H1 (cell line): ENCODE data around the gene TBC1D2.

Experiments used
- ASH2L ChIP-seq: fragments of 200-600, 300-600 bp; sonication (generic); IDR thresholded peaks from one replicate; pipeline ENCODE4 v1.7.1; 2017; ENCODE audit warnings: low read length
- CBX8 ChIP-seq: fragments of 300-800, 300-1000 bp; sonication (generic); IDR thresholded peaks from 2 replicates; pipeline ENCODE4 v1.7.1; 2016; ENCODE audit warnings: low read depth, low read length, borderline replicate concordance
- EZH2 ChIP-seq: fragments of 200-600 bp; sonication (generic); IDR thresholded peaks from 2 replicates; pipeline ENCODE4 v1.7.1; 2012; ENCODE audit warnings: low read depth, mild to moderate bottlenecking, moderate library complexity, low read length, inconsistent platforms; ENCODE audit not compliant: severe bottlenecking
- POLR2A ChIP-seq, 2 experiments: IDR thresholded peaks; 1 replicate in 1 of 2; 2 replicates in 1 of 2; pipeline ENCODE4 v1.6.1; 2011; ENCODE audit warnings: low read depth in 2 of 2, low read length in 2 of 2, mild to moderate bottlenecking in 2 of 2; ENCODE audit errors: control extremely low read depth in 1 of 2
- RBBP5 ChIP-seq: IDR thresholded peaks from 2 replicates; pipeline ENCODE4 v1.7.1; 2012; ENCODE audit warnings: low read depth, mild to moderate bottlenecking, inconsistent platforms, low read length, moderate library complexity, borderline replicate concordance
- SP2 ChIP-seq: IDR thresholded peaks from 2 replicates; pipeline ENCODE4 v1.6.1; 2012; ENCODE audit warnings: mild to moderate bottlenecking, low read length, inconsistent platforms
- TF ChIP-seq, protein P1 (sequence below), 3 experiments: IDR thresholded peaks; 1 replicate in 2 of 3; 2 replicates in 1 of 3; pipeline versions ENCODE4 v1.5.1 to v1.6.1; 2011; ENCODE audit warnings: low read length in 3 of 3, mild to moderate bottlenecking in 3 of 3, inconsistent platforms in 2 of 3, low read depth in 1 of 3, moderate library complexity in 1 of 3; ENCODE audit not compliant: insufficient read depth in 1 of 3; ENCODE audit errors: control extremely low read depth in 1 of 3
- TF ChIP-seq, protein P2 (sequence below): IDR thresholded peaks from 2 replicates; pipeline ENCODE4 v1.6.1; 2011; ENCODE audit warnings: low read length, improper control_type of control experiment

DNA sequence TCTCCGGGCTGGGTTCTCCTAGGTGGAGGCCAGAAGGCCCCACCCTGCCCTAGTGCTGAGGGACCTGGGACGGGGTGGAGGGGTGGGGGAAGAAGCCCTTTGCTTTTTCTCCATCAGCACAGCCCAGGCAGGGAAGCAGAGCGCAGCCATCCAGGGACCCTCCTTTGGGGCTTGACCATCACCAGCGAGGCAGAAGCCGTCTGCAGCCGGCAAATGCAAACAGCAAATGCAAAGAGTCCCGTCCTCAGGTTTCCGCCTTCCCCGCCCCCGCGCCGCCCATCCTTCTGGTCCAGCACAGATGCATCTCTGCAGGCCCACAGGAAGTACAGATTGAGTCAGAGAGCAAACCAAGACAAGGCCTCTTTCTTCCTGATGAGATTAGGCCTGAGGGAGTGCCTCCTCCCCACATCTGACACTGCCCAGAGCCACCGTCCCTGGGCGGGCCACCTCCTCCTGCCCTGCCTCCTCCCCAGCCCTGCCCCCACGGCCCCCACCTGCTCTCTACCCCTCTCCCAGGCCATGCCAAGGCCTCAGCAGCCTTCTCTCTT, 86.4 kb downstream of the TBC1D2 start:
- TF ChIP-seq POLR2A (IDR thresholded peaks at IDR 0.05; ENCODE audit: control extremely low read depth in 1 of 2, low read depth in 2 of 2, low read length in 2 of 2) (no peak), EZH2 (no peak), SP2 (no peak), RBBP5 (no peak), ASH2L (no peak), CBX8 (no peak)
- TF ChIP-seq, protein P1, sequence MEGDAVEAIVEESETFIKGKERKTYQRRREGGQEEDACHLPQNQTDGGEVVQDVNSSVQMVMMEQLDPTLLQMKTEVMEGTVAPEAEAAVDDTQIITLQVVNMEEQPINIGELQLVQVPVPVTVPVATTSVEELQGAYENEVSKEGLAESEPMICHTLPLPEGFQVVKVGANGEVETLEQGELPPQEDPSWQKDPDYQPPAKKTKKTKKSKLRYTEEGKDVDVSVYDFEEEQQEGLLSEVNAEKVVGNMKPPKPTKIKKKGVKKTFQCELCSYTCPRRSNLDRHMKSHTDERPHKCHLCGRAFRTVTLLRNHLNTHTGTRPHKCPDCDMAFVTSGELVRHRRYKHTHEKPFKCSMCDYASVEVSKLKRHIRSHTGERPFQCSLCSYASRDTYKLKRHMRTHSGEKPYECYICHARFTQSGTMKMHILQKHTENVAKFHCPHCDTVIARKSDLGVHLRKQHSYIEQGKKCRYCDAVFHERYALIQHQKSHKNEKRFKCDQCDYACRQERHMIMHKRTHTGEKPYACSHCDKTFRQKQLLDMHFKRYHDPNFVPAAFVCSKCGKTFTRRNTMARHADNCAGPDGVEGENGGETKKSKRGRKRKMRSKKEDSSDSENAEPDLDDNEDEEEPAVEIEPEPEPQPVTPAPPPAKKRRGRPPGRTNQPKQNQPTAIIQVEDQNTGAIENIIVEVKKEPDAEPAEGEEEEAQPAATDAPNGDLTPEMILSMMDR (IDR thresholded peaks at IDR 0.05; ENCODE audit: control extremely low read depth in 1 of 3, insufficient read depth in 1 of 3, low read depth in 1 of 3, low read length in 3 of 3), result no peak
- TF ChIP-seq, protein P2, sequence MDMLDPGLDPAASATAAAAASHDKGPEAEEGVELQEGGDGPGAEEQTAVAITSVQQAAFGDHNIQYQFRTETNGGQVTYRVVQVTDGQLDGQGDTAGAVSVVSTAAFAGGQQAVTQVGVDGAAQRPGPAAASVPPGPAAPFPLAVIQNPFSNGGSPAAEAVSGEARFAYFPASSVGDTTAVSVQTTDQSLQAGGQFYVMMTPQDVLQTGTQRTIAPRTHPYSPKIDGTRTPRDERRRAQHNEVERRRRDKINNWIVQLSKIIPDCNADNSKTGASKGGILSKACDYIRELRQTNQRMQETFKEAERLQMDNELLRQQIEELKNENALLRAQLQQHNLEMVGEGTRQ, result no peak
